Psoas muscle (tissue), 8 donors: Measurements from ENCODE around the gene CABLES1. TPM values are rescaled to one million over a fixed set of nuclear protein-coding genes. Genes with fewer than 3 reads are reported as not detected.

Experiments
- ATAC-seq, 4 donors: fragments of 200-7000 bp; cut with Tn5 transposase; one replicate each; pipeline ENCODE4 v1.9.1; 2020; ENCODE audit warnings: moderate library complexity in 3 of 4, mild to moderate bottlenecking in 2 of 4
- DNase-seq, 2 donors: peaks; one replicate each; pipeline ENCODE4 v3.0.0-alpha.2; 2020
- H3K27ac ChIP-seq: fragments of 200-600 bp; one replicate; pipeline ENCODE4 v1.8.0; 2022
- H3K27me3 ChIP-seq, 3 donors: fragments of 200-600 bp in 1 of 3; one replicate each; pipeline versions ENCODE4 v1.6.1 to v1.8.0; 2013 to 2022; ENCODE audit warnings: low read length in 2 of 3, mild to moderate bottlenecking in 2 of 3, moderate library complexity in 1 of 3; ENCODE audit not compliant: insufficient read depth in 3 of 3
- H3K36me3 ChIP-seq, 2 donors: fragments of 200-600 bp in 1 of 2; one replicate each; pipeline versions ENCODE4 v1.6.1 to v1.8.0; 2013 to 2022; ENCODE audit warnings: low read depth in 1 of 2, mild to moderate bottlenecking in 1 of 2, moderate library complexity in 1 of 2; ENCODE audit not compliant: insufficient read depth in 1 of 2
- H3K4me1 ChIP-seq: fragments of 200-600 bp; one replicate; pipeline ENCODE4 v1.8.0; 2022
- H3K4me3 ChIP-seq: fragments of 200-600 bp; one replicate; pipeline ENCODE4 v1.8.0; 2022; ENCODE audit warnings: mild to moderate bottlenecking
- H3K9me3 ChIP-seq: fragments of 200-600 bp; one replicate; pipeline ENCODE4 v1.8.0; 2022
- WGBS, 3 donors: extraction: QIAGEN DNeasy Blood & Tissue Kit; methylation state at CpG; one replicate each; pipeline versions ENCODE4 v1.1.6 to v1.1.7; 2013; 5-methylcytosine and 5-hydroxymethylcytosine counted together
- intact Hi-C, 2 donors: fragments of 100-400 bp; cut with DNase I; formaldehyde crosslinking; loops; one replicate each; pipeline versions ENCODE4 v1.11.0 to v1.14.2; 2022
- polyA plus RNA-seq, 3 donors: library from polyadenylated mRNA; stranded (reverse); fragments of 200-250 nt; gene quantifications; one replicate each; pipeline ENCODE4 v1.2.3, GENCODE V29; 2013
- total RNA-seq, 4 donors: library from RNA; stranded (reverse); fragmentation: NEBNext Ultra II Directional in 2 of 4; extraction: Animal tissue kit (Norgen Biotek cat#: 25700) in 2 of 4; gene quantifications; one replicate each; pipeline versions ENCODE4 v1.2.1 to v1.2.4, GENCODE V29; 2021 to 2023
- TF ChIP-seq, protein P1 (sequence below): fragments of 200-600 bp; IDR thresholded peaks from one replicate; pipeline ENCODE4 v1.8.0; 2022; ENCODE audit warnings: antibody characterized with exemption
- donor health status: healthy with polysubstance abuse.
- donor health status: DM: no; HTN: no; CAD: no; lungs with moderate emphysema.
- donor health status: Bipolar disorder and iron deficiency.
- donor health status: healthy.
- donor health status: DM: yes; HTN: yes; CAD: no.
- donor health status: DM: no; HTN: no; CAD: no.
- donor health status: DM: no; HTN: no; CAD: no.
- donor health status: DM: yes; HTN: yes; CAD: no.

The CABLES1 gene
- total and polyA plus RNA-seq, 7 donors, result 0.42 to 1.5 (median 0.98) TPM

DNA sequence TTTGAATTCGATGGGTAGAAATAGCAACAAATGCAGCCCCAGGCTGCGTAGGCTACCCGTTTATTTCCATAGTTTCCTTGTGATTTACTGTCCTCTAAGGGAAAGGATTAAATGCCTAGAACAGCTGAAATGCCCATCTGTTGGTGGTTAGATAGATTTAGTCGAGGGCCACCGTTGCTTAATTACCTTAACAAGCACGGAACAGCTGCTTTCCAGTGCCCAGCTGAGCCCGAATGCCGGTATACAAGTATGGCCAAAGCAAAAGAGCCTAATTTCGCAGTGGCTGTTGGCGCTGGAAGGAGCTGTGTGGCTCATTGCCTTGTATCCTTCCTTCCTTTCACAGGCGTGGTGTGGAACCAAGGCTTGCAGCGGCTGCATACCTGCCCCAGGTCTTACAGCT, 109.1 kb downstream of the CABLES1 start:
- TF ChIP-seq, protein P1, sequence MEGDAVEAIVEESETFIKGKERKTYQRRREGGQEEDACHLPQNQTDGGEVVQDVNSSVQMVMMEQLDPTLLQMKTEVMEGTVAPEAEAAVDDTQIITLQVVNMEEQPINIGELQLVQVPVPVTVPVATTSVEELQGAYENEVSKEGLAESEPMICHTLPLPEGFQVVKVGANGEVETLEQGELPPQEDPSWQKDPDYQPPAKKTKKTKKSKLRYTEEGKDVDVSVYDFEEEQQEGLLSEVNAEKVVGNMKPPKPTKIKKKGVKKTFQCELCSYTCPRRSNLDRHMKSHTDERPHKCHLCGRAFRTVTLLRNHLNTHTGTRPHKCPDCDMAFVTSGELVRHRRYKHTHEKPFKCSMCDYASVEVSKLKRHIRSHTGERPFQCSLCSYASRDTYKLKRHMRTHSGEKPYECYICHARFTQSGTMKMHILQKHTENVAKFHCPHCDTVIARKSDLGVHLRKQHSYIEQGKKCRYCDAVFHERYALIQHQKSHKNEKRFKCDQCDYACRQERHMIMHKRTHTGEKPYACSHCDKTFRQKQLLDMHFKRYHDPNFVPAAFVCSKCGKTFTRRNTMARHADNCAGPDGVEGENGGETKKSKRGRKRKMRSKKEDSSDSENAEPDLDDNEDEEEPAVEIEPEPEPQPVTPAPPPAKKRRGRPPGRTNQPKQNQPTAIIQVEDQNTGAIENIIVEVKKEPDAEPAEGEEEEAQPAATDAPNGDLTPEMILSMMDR, result no peak
- WGBS, 3 donors, result 27 to 42% (median 27%) methylated on average over 12 of the region's 12 CpGs
- H3K9me3 ChIP-seq, result no peaks in the 10 kb centered on the region
- no peak overlapping the region for H3K4me3 ChIP-seq
- DNase-seq, result no peak
- intact Hi-C loops, result no loop called here
- no peaks in the 10 kb centered on the region for H3K36me3 ChIP-seq
- no peak overlapping the region for H3K27ac ChIP-seq
- peak in 1 of 4 donors; percentile 17 for ATAC-seq
- H3K4me1 ChIP-seq, result no peaks in the 10 kb centered on the region
- no peaks in the 10 kb centered on the region for H3K27me3 ChIP-seq

DNA sequence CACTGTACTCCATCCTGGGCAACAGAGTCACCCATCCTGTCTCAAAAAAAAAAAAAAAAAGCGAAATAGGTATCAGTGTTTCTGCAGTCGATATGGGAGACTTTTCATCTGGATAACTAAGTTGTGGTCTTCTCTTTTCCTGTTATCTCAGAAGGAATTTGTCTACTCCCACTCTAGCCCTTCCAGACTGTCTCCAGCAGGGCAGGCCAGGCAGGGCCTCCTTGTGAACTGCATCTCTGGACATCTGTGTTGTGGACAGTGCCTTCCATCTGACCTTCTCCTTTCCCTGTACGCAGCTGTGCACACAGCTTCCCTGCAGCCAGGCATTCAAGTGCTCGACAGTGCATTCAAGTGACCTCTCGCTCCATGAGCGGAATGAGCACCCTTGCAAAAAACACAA, 110.2 kb downstream of the CABLES1 start:
- no peaks in the 10 kb centered on the region for H3K27me3 ChIP-seq
- H3K4me3 ChIP-seq, result no peak overlapping the region
- WGBS, 3 donors, result 90 to 94% (median 93%) methylated on average over 6 of the region's 6 CpGs
- ATAC-seq (no peak), DNase-seq (no peak)
- no peaks in the 10 kb centered on the region for H3K9me3 ChIP-seq
- no peak overlapping the region for H3K27ac ChIP-seq
- H3K36me3 ChIP-seq, result no peaks in the 10 kb centered on the region
- no peaks in the 10 kb centered on the region for H3K4me1 ChIP-seq
- TF ChIP-seq, protein P1, result no peak
- intact Hi-C loops, result no loop called here

DNA sequence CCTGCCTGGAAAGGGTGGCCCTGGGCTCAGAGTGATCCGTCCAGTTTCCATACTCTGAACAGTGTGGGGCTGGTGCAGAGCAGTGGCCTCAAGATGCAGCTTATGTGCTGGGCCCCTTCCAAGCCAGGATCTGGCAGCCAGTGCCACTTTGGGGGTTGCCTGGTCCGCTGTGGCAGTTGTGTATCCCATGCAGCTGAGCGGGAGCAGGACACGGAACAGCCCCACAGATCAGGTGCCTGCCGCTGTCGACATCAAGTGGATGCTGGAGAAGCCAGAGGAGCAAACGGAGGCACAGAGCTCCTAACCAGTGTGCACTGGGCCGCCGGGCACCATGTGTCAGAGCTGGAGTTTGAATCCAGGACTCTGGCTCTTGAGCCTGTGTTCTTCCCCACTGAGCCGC, 112.0 kb downstream of the CABLES1 start:
- no peaks in the 10 kb centered on the region for H3K4me1 ChIP-seq
- intact Hi-C loops, result no loop called here

DNA sequence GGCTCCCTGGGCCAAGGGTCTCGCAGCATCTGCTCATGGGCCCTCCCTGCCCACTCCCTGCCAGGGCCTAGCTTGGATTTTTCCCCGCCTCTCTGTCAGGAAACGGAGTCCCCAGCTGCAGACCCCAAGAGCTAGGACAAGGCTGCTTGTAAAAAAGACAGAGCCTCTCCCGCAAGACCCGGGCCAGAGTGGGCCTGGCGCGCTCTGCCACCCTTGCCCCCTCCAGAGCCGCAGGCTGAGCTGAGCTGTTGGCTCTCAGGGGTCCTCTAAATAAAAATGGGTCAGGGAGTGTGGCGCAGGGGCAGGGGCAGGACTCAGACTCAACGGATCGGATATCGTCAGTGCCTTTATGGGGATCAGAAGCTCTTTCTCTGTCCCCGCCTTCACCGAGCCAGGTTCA, 112.6 kb downstream of the CABLES1 start:
- DNase-seq, result no peak
- WGBS, 3 donors, result 96 to 98% (median 97%) methylated on average over 14 of the region's 14 CpGs
- H3K4me1 ChIP-seq, result no peaks in the 10 kb centered on the region
- H3K27me3 ChIP-seq, result no peaks in the 10 kb centered on the region
- no peaks in the 10 kb centered on the region for H3K36me3 ChIP-seq
- no peak overlapping the region for H3K27ac ChIP-seq
- H3K4me3 ChIP-seq, result no peak overlapping the region
- TF ChIP-seq, protein P1, result no peak
- ATAC-seq, result no peak
- intact Hi-C loops, result no loop called here
- no peaks in the 10 kb centered on the region for H3K9me3 ChIP-seq

More for the DNA sequence above, 112.0 kb downstream of the CABLES1 start:
- no peaks in the 10 kb centered on the region for H3K9me3 ChIP-seq
- H3K27me3 ChIP-seq, result no peaks in the 10 kb centered on the region
- DNase-seq (no peak), ATAC-seq (no peak)
- WGBS, 3 donors, result 93 to 95% (median 94%) methylated on average over 10 of the region's 10 CpGs
- no peaks in the 10 kb centered on the region for H3K36me3 ChIP-seq
- H3K27ac ChIP-seq, result no peak overlapping the region
- TF ChIP-seq, protein P1, result no peak
- H3K4me3 ChIP-seq, result no peak overlapping the region

DNA sequence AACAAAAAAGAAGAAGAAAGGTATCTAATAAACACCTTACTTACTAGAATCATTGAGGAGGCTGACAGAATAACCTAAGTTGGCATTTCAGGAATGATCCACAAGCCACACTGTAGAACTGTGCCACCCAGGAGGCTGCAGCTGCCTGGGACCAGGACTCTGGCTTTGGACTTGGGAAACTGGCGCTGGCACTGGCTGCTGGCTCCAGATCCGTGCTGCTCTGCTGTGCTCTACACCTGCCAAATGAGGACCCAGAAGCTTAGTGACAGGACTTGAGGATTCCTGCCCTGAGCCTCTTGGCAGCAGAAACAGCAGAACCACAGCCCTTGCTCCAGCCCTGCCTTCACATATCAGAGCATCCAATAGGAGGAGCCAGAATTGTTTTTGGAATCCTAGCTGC, 113.5 kb downstream of the CABLES1 start:
- Histone ChIP-seq H3K4me1 (no peaks in the 10 kb centered on the region), H3K4me3 (no peak overlapping the region), H3K36me3 (no peaks in the 10 kb centered on the region), H3K27ac (no peak overlapping the region), H3K27me3 (no peaks in the 10 kb centered on the region), H3K9me3 (no peaks in the 10 kb centered on the region)
- TF ChIP-seq, protein P1, result no peak
- DNase-seq (no peak), ATAC-seq (no peak)
- WGBS, 3 donors, result 39 to 53% (median 46%) methylated on average over 2 of the region's 2 CpGs
- intact Hi-C loops, result no loop called here
